Measurements from ENCODE around the gene AMMECR1. TPM values are rescaled to one million over a fixed set of nuclear protein-coding genes. Genes with fewer than 3 reads are reported as not detected.
A peak's percentile ranks its signal among the peaks of the same experiment; 100 is the strongest.

Gene AMMECR1
- total and polyA plus RNA-seq, 2 experiments from 2014 or later, result 10.5 to 20.0 TPM

- no peaks in the 10 kb centered on the region for H3K9me3 ChIP-seq (ENCODE audit: low read depth)
- H3K4me3 ChIP-seq, result no peak overlapping the region
- H3K36me3 ChIP-seq, result no peaks in the 10 kb centered on the region
- no peaks in the 10 kb centered on the region for H3K4me1 ChIP-seq (ENCODE audit: low read depth)
- H3K27ac ChIP-seq, result no peak overlapping the region
- DNase-seq (ENCODE audit: low read depth in 1 of 2, low spot score in 1 of 2), result no peak
- no peak for TF ChIP-seq CTCF (IDR thresholded peaks at IDR 0.05; ENCODE audit: low read depth, low read length)
- no peaks in the 10 kb centered on the region for H3K27me3 ChIP-seq
These were observed 136.3 kb downstream of the AMMECR1 start for GRCh38 chrX:110181459-110182137.

GRCh38 chrX:110180928-110181310 lies 137.0 kb downstream of the AMMECR1 start:
- H3K9me3 ChIP-seq (ENCODE audit: low read depth), result no peaks in the 10 kb centered on the region

GRCh38 chrX:110180176-110180927 lies 137.5 kb downstream of the AMMECR1 start:
- H3K4me1 ChIP-seq (ENCODE audit: low read depth), result no peaks in the 10 kb centered on the region
- no peaks in the 10 kb centered on the region for H3K27me3 ChIP-seq
- no peak for TF ChIP-seq CTCF (IDR thresholded peaks at IDR 0.05; ENCODE audit: low read depth, low read length)
- no peaks in the 10 kb centered on the region for H3K9me3 ChIP-seq (ENCODE audit: low read depth)
- peak in 1 of 2 donors; percentile 72 for DNase-seq (ENCODE audit: low read depth in 1 of 2, low spot score in 1 of 2)
- H3K4me3 ChIP-seq, result no peak overlapping the region
- no peak overlapping the region for H3K27ac ChIP-seq
- H3K36me3 ChIP-seq, result no peaks in the 10 kb centered on the region

More at GRCh38 chrX:110180928-110181310, 137.0 kb downstream of the AMMECR1 start:
- no peaks in the 10 kb centered on the region for H3K27me3 ChIP-seq
- H3K4me1 ChIP-seq (ENCODE audit: low read depth), result no peaks in the 10 kb centered on the region
- peak in 1 of 2 donors; percentile 11 for DNase-seq (ENCODE audit: low read depth in 1 of 2, low spot score in 1 of 2)
- H3K4me3 ChIP-seq, result no peak overlapping the region
- no peak for TF ChIP-seq CTCF (IDR thresholded peaks at IDR 0.05; ENCODE audit: low read depth, low read length)
- no peak overlapping the region for H3K27ac ChIP-seq
- no peaks in the 10 kb centered on the region for H3K36me3 ChIP-seq

GRCh38 chrX:110178179-110178865 lies 139.6 kb downstream of the AMMECR1 start:
- Histone ChIP-seq H3K36me3 (no peaks in the 10 kb centered on the region), H3K27ac (no peak overlapping the region), H3K4me1 (ENCODE audit: low read depth) (no peaks in the 10 kb centered on the region), H3K27me3 (no peaks in the 10 kb centered on the region), H3K4me3 (no peak overlapping the region), H3K9me3 (ENCODE audit: low read depth) (no peaks in the 10 kb centered on the region)
- DNase-seq (ENCODE audit: low read depth in 1 of 2, low spot score in 1 of 2), result no peak
- TF ChIP-seq CTCF (IDR thresholded peaks at IDR 0.05; ENCODE audit: low read depth, low read length), result no peak

- Histone ChIP-seq H3K9me3 (ENCODE audit: low read depth) (no peaks in the 10 kb centered on the region), H3K27ac (no peak overlapping the region), H3K4me1 (ENCODE audit: low read depth) (no peaks in the 10 kb centered on the region), H3K4me3 (no peak overlapping the region), H3K36me3 (peaks cover 2% of the 10 kb centered on the region), H3K27me3 (no peaks in the 10 kb centered on the region)
- no peak for TF ChIP-seq CTCF (IDR thresholded peaks at IDR 0.05; ENCODE audit: low read depth, low read length)
- no peak for DNase-seq (ENCODE audit: low read depth in 1 of 2, low spot score in 1 of 2)
These were observed 142.2 kb downstream of the AMMECR1 start for GRCh38 chrX:110175696-110176095.
